ENCODE data around the gene CSRP1.
"Not testable (repeated sequence)": the region's sequence is repeated elsewhere in the genome, so short reads cannot be mapped to it uniquely, and the experiment has no call there.

Gene CSRP1

GRCh38 chr1:201476670-201477344 is 30.1 kb downstream of the CSRP1 start:
- DNase-seq (ENCODE audit: low read depth), result no peak

- DNase-seq (ENCODE audit: low read depth), result no peak
Observed at GRCh38 chr1:201475915-201476669, 30.8 kb downstream of the CSRP1 start.

GRCh38 chr1:201475130-201475529 is 31.8 kb downstream of the CSRP1 start:
- no peak for DNase-seq (ENCODE audit: low read depth)

GRCh38 chr1:201473296-201473695 is 33.6 kb downstream of the CSRP1 start:
- DNase-seq (ENCODE audit: low read depth), result no peak

- not testable (repeated sequence) for DNase-seq (ENCODE audit: low read depth)
Observed at GRCh38 chr1:201472321-201472720, 34.6 kb downstream of the CSRP1 start.

- no peak for DNase-seq (ENCODE audit: low read depth)
Observed at GRCh38 chr1:201471772-201472171, 35.2 kb downstream of the CSRP1 start.

- no peak for DNase-seq (ENCODE audit: low read depth)
Observed at GRCh38 chr1:201470581-201470980, 36.3 kb downstream of the CSRP1 start.

- no peak for DNase-seq (ENCODE audit: low read depth)
Observed at GRCh38 chr1:201469645-201470074, 37.3 kb downstream of the CSRP1 start.

- DNase-seq (ENCODE audit: low read depth), result no peak
Observed at GRCh38 chr1:201468844-201469644, 37.9 kb downstream of the CSRP1 start, which contains the start of gene PHLDA3. PHLDA3 (minus strand) TSS chr1:201469188; CDS start chr1:201468786, 402 bp downstream.

- DNase-seq (ENCODE audit: low read depth), result no peak
Observed at GRCh38 chr1:201468501-201468843, 38.5 kb downstream of the CSRP1 start.

- DNase-seq (ENCODE audit: low read depth), result no peak
Observed at GRCh38 chr1:201466492-201466891, 40.4 kb downstream of the CSRP1 start.

GRCh38 chr1:201465698-201466290 is 41.1 kb downstream of the CSRP1 start:
- DNase-seq (ENCODE audit: low read depth), result no peak

GRCh38 chr1:201463071-201463552 is 43.8 kb downstream of the CSRP1 start:
- DNase-seq (ENCODE audit: low read depth), result no peak

GRCh38 chr1:201461645-201462441 is 45.1 kb downstream of the CSRP1 start:
- no peak for DNase-seq (ENCODE audit: low read depth)

GRCh38 chr1:201460814-201461644 is 45.9 kb downstream of the CSRP1 start:
- no peak for DNase-seq (ENCODE audit: low read depth)

- no peak for DNase-seq (ENCODE audit: low read depth)
Observed at GRCh38 chr1:201459775-201460174, 47.1 kb downstream of the CSRP1 start.

- DNase-seq (ENCODE audit: low read depth), result no peak
Observed at GRCh38 chr1:201459052-201459451, 47.9 kb downstream of the CSRP1 start.

- no peak for DNase-seq (ENCODE audit: low read depth)
Observed at GRCh38 chr1:201457508-201457960, 49.4 kb downstream of the CSRP1 start.

- no peak for DNase-seq (ENCODE audit: low read depth)
Observed at GRCh38 chr1:201456499-201457309, 50.2 kb downstream of the CSRP1 start.

Measured in activated gamma-delta T cell treated with anti-CD3 and anti-CD28 coated beads, Interleukin-2, amount 50 U/mL, for 16 hours (primary cell).